Measurements from ENCODE around the gene STXBP4.

STXBP4 gene

DNA sequence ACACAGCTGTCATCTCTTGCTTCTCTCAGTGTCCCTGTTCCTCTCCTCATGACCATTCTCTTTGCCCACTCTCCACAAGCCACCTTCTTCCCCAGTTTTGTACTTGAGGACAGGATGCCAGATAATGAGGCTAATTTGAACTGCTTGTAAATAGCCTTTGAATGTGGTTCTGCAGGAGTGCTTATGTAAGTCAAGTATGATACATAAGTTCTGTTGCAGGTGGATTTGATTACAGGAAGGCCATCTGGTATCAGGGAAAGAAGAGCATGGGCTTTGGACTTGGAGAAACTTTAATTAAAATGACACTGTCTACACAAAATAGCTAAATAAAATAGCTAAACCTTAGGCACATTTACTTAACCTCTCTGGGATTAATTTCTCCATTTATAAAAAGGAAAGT is 176.0 kb downstream of the STXBP4 start:
- Histone ChIP-seq H3K79me2 (ENCODE audit: insufficient read depth, low read length) (no peaks in the 10 kb centered on the region), H3K27ac (ENCODE audit: low read depth, low read length) (no peak overlapping the region), H3K27me3 (ENCODE audit: low read length) (no peaks in the 10 kb centered on the region), H3K36me3 (ENCODE audit: low read length) (no peaks in the 10 kb centered on the region), H3K9me2 (replicated peaks; ENCODE audit: insufficient read depth, low read length) (no peaks in the 10 kb centered on the region), H3F3A (ENCODE audit: insufficient read depth) (no peaks in the 10 kb centered on the region), H3K9ac (ENCODE audit: low read length) (no peak overlapping the region), H3K4me3 (ENCODE audit: insufficient read depth, low read length, poor library complexity, severe bottlenecking) (no peak overlapping the region), H3K4me2 (ENCODE audit: low read depth, low read length, poor library complexity, severe bottlenecking) (no peak overlapping the region), H4K20me1 (ENCODE audit: low read depth, low read length) (no peaks in the 10 kb centered on the region), H3K9me3 (ENCODE audit: insufficient read depth, low read length) (no peaks in the 10 kb centered on the region), H2AFZ (ENCODE audit: low read depth, low read length, severe bottlenecking) (no peak overlapping the region)
- no peak for TF ChIP-seq EZH2phosphoT487 (conservative IDR thresholded peaks at IDR 0.05; ENCODE audit: low read length)
- TF ChIP-seq, protein P1, sequence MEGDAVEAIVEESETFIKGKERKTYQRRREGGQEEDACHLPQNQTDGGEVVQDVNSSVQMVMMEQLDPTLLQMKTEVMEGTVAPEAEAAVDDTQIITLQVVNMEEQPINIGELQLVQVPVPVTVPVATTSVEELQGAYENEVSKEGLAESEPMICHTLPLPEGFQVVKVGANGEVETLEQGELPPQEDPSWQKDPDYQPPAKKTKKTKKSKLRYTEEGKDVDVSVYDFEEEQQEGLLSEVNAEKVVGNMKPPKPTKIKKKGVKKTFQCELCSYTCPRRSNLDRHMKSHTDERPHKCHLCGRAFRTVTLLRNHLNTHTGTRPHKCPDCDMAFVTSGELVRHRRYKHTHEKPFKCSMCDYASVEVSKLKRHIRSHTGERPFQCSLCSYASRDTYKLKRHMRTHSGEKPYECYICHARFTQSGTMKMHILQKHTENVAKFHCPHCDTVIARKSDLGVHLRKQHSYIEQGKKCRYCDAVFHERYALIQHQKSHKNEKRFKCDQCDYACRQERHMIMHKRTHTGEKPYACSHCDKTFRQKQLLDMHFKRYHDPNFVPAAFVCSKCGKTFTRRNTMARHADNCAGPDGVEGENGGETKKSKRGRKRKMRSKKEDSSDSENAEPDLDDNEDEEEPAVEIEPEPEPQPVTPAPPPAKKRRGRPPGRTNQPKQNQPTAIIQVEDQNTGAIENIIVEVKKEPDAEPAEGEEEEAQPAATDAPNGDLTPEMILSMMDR (IDR thresholded peaks at IDR 0.05; ENCODE audit: insufficient read depth, low read length, poor library complexity, severe bottlenecking): no peak

DNA sequence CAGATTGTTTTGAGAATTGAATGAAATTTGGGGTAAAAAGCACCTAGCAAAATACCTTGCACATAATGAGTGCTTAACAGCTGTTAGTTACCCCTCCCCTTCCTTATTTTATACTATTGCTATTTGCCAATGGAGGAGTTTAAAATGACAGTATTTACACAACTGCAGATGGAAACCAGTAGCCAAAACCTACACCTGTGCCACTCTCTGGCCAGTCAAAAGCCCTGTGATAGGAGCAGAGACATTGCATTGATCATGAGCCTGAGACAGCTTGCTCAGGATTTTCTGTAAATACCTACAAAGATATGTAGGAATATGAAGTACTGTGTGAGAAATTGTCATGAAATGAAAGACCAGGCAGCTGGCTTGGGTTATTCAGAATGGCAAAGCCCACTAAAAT is 180.9 kb downstream of the STXBP4 start:
- Histone ChIP-seq H3K4me2 (ENCODE audit: low read depth, low read length, poor library complexity, severe bottlenecking) (no peak overlapping the region), H3K9ac (ENCODE audit: low read length) (no peak overlapping the region)
- TF ChIP-seq EZH2phosphoT487 (conservative IDR thresholded peaks at IDR 0.05; ENCODE audit: low read length): no peak
- TF ChIP-seq, protein P1 (IDR thresholded peaks at IDR 0.05; ENCODE audit: insufficient read depth, low read length, poor library complexity, severe bottlenecking): no peak

DNA sequence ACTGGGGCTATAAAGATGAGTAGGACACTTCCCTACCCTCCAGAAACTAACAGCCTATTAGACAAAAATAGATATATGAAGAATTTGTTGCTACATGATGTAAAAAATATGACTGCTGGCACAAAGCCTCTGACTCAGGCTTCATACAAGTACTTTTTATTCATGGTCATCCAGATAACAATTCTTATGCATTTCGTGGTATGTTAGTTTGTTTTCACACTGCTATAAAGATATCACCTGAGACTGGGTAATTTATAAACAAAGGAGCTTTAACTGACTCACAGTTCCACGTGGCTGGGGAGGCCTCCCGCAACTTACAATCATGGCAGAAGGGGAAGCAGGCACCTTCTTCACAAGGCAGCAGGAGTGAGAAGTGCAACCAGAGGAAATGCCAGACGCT is 183.7 kb downstream of the STXBP4 start:
- no peaks in the 10 kb centered on the region for H3K27me3 ChIP-seq (ENCODE audit: low read length)
- H3K9me2 ChIP-seq (replicated peaks; ENCODE audit: insufficient read depth, low read length): no peaks in the 10 kb centered on the region
- H3K4me2 ChIP-seq (ENCODE audit: low read depth, low read length, poor library complexity, severe bottlenecking): no peak overlapping the region
- H3F3A ChIP-seq (ENCODE audit: insufficient read depth): no peaks in the 10 kb centered on the region
- no peaks in the 10 kb centered on the region for H3K79me2 ChIP-seq (ENCODE audit: insufficient read depth, low read length)
- H2AFZ ChIP-seq (ENCODE audit: low read depth, low read length, severe bottlenecking): no peak overlapping the region
- no peaks in the 10 kb centered on the region for H3K36me3 ChIP-seq (ENCODE audit: low read length)
- no peaks in the 10 kb centered on the region for H4K20me1 ChIP-seq (ENCODE audit: low read depth, low read length)
- no peak overlapping the region for H3K9ac ChIP-seq (ENCODE audit: low read length)
- no peak overlapping the region for H3K4me3 ChIP-seq (ENCODE audit: insufficient read depth, low read length, poor library complexity, severe bottlenecking)
- no peaks in the 10 kb centered on the region for H3K9me3 ChIP-seq (ENCODE audit: insufficient read depth, low read length)
- H3K27ac ChIP-seq (ENCODE audit: low read depth, low read length): no peak overlapping the region
- TF ChIP-seq, protein P1 (IDR thresholded peaks at IDR 0.05; ENCODE audit: insufficient read depth, low read length, poor library complexity, severe bottlenecking): no peak
- no peak for TF ChIP-seq EZH2phosphoT487 (conservative IDR thresholded peaks at IDR 0.05; ENCODE audit: low read length)

More for the DNA sequence above, 180.9 kb downstream of the STXBP4 start:
- Histone ChIP-seq H3K79me2 (ENCODE audit: insufficient read depth, low read length) (no peaks in the 10 kb centered on the region), H3K9me2 (replicated peaks; ENCODE audit: insufficient read depth, low read length) (no peaks in the 10 kb centered on the region), H3K36me3 (ENCODE audit: low read length) (no peaks in the 10 kb centered on the region), H3K9me3 (ENCODE audit: insufficient read depth, low read length) (no peaks in the 10 kb centered on the region), H3F3A (ENCODE audit: insufficient read depth) (no peaks in the 10 kb centered on the region), H3K4me3 (ENCODE audit: insufficient read depth, low read length, poor library complexity, severe bottlenecking) (no peak overlapping the region), H3K27ac (ENCODE audit: low read depth, low read length) (no peak overlapping the region), H3K27me3 (ENCODE audit: low read length) (no peaks in the 10 kb centered on the region), H2AFZ (ENCODE audit: low read depth, low read length, severe bottlenecking) (no peak overlapping the region), H4K20me1 (ENCODE audit: low read depth, low read length) (no peaks in the 10 kb centered on the region)
